SK-N-SH treated with all-trans-retinoic acid at 6 μM for 48 hours (cell line): Measurements from ENCODE around the gene IFNAR2.

Experiments used
- ATAC-seq: fragments of 200-7000 bp; cut with Tn5 transposase; 3 replicates; pipeline ENCODE4 v1.9.1; 2020; ENCODE audit warnings: mild to moderate bottlenecking, moderate library complexity
- BACH2 ChIP-seq: fragments of 250-450 bp; sonication (Bioruptor Pico); IDR thresholded peaks from 2 replicates; pipeline ENCODE4 v1.9.0; 2021; ENCODE audit warnings: mild to moderate bottlenecking, borderline replicate concordance
- CREB5 ChIP-seq: fragments of 250-450 bp; sonication (Bioruptor Pico); IDR thresholded peaks from 2 replicates; pipeline ENCODE4 v1.5.1; 2020; ENCODE audit warnings: low read depth, mild to moderate bottlenecking, moderate library complexity
- CSDC2 ChIP-seq: fragments of 250-450 bp; sonication (Bioruptor Pico); IDR thresholded peaks from 2 replicates; pipeline ENCODE4 v1.5.0; 2020; ENCODE audit warnings: mild to moderate bottlenecking, moderate library complexity
- CSRNP3 ChIP-seq: fragments of 250-450 bp; sonication (Bioruptor Pico); IDR thresholded peaks from 2 replicates; pipeline ENCODE4 v1.5.1; 2021; ENCODE audit warnings: mild to moderate bottlenecking, moderate library complexity
- GLIS3 ChIP-seq: fragments of 250-450 bp; sonication (Bioruptor Pico); IDR thresholded peaks from 2 replicates; pipeline ENCODE4 v1.5.0; 2020; ENCODE audit warnings: mild to moderate bottlenecking, moderate library complexity
- ISL1 ChIP-seq: fragments of 250-450 bp; sonication (Bioruptor Pico); IDR thresholded peaks from 2 replicates; pipeline ENCODE4 v2.1.2; 2022; ENCODE audit warnings: mild to moderate bottlenecking, moderate library complexity
- PPARA ChIP-seq: fragments of 250-450 bp; sonication (Bioruptor Pico); IDR thresholded peaks from 2 replicates; pipeline ENCODE4 v1.5.0; 2020; ENCODE audit warnings: mild to moderate bottlenecking, borderline replicate concordance
- RARB ChIP-seq: fragments of 250-450 bp; sonication (Bioruptor Pico); IDR thresholded peaks from 2 replicates; pipeline ENCODE4 v1.8.0; 2021; ENCODE audit warnings: mild to moderate bottlenecking, moderate library complexity
- SNAI2 ChIP-seq: fragments of 250-450 bp; sonication (Bioruptor Pico); IDR thresholded peaks from 2 replicates; pipeline ENCODE4 v1.5.0; 2020; ENCODE audit warnings: mild to moderate bottlenecking, moderate library complexity
- TCF4 ChIP-seq: fragments of 250-450 bp; sonication (Bioruptor Pico); IDR thresholded peaks from 2 replicates; pipeline ENCODE4 v1.8.0; 2021; ENCODE audit warnings: mild to moderate bottlenecking, moderate library complexity, borderline replicate concordance
- ZC3H10 ChIP-seq: fragments of 250-450 bp; sonication (Bioruptor Pico); IDR thresholded peaks from 2 replicates; pipeline ENCODE4 v1.5.1; 2021; ENCODE audit warnings: mild to moderate bottlenecking, moderate library complexity
- ZFP3 ChIP-seq: fragments of 250-450 bp; sonication (Bioruptor Pico); IDR thresholded peaks from 2 replicates; pipeline ENCODE4 v1.5.0; 2020; ENCODE audit warnings: mild to moderate bottlenecking, moderate library complexity
- ZFP30 ChIP-seq: fragments of 450-650 bp; formaldehyde crosslinking; IDR thresholded peaks from 2 replicates; pipeline ENCODE4 v1.5.0; 2022; ENCODE audit warnings: mild to moderate bottlenecking, moderate library complexity
- ZNF565 ChIP-seq: fragments of 450-650 bp; formaldehyde crosslinking; conservative IDR thresholded peaks from 2 replicates; pipeline ENCODE4 v1.5.0; 2020; ENCODE audit warnings: low read depth, mild to moderate bottlenecking, moderate library complexity
- ZNF70 ChIP-seq: fragments of 450-650 bp; formaldehyde crosslinking; IDR thresholded peaks from 2 replicates; pipeline ENCODE4 v1.5.0; 2020; ENCODE audit warnings: mild to moderate bottlenecking, moderate library complexity
- ZNF8 ChIP-seq: fragments of 450-650 bp; formaldehyde crosslinking; IDR thresholded peaks from 2 replicates; pipeline ENCODE4 v1.5.0; 2020; ENCODE audit warnings: mild to moderate bottlenecking, moderate library complexity
- TF ChIP-seq, protein P1 (sequence below): fragments of 250-450 bp; sonication (Bioruptor Pico); IDR thresholded peaks from 2 replicates; pipeline ENCODE4 v1.8.0; 2020; ENCODE audit warnings: mild to moderate bottlenecking, moderate library complexity, borderline replicate concordance
- TF ChIP-seq, protein P2 (sequence below): fragments of 250-450 bp; sonication (Bioruptor Pico); IDR thresholded peaks from 2 replicates; pipeline ENCODE4 v1.8.0; 2021; ENCODE audit warnings: low read depth, mild to moderate bottlenecking, moderate library complexity, borderline replicate concordance

IFNAR2 gene

DNA sequence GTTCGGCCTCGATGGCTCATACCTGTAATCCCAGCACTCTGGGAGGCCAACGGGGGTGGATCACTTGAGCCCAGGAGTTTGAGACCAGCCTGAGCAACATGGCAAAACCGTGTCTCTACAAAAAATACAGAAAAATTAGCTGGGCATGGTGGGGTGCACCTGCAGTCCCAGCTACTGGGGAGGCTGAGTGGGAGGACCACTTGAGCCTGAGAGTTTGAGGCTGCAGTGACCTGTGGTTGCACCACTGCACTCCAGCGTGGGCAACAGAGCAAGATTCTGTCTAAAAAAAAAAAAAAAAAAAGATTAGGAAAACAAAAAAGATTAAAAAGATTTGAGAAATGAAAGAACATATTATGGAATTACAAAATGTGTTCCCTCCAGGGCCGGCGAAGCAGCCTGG is 18.4 kb upstream of the IFNAR2 start:
- TF ChIP-seq GLIS3 (no peak), ZFP3 (CRISPR knock-in tag) (no peak), PPARA (no peak), CSRNP3 (CRISPR knock-in tag) (no peak), ZNF565 (CRISPR knock-in tag) (no peak), ZNF70 (CRISPR knock-in tag) (no peak), ZFP30 (CRISPR knock-in tag) (no peak), BACH2 (CRISPR knock-in tag) (no peak)
- TF ChIP-seq, protein P1, sequence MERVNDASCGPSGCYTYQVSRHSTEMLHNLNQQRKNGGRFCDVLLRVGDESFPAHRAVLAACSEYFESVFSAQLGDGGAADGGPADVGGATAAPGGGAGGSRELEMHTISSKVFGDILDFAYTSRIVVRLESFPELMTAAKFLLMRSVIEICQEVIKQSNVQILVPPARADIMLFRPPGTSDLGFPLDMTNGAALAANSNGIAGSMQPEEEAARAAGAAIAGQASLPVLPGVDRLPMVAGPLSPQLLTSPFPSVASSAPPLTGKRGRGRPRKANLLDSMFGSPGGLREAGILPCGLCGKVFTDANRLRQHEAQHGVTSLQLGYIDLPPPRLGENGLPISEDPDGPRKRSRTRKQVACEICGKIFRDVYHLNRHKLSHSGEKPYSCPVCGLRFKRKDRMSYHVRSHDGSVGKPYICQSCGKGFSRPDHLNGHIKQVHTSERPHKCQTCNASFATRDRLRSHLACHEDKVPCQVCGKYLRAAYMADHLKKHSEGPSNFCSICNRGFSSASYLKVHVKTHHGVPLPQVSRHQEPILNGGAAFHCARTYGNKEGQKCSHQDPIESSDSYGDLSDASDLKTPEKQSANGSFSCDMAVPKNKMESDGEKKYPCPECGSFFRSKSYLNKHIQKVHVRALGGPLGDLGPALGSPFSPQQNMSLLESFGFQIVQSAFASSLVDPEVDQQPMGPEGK (CRISPR knock-in tag) = no peak
- TF ChIP-seq, protein P2, sequence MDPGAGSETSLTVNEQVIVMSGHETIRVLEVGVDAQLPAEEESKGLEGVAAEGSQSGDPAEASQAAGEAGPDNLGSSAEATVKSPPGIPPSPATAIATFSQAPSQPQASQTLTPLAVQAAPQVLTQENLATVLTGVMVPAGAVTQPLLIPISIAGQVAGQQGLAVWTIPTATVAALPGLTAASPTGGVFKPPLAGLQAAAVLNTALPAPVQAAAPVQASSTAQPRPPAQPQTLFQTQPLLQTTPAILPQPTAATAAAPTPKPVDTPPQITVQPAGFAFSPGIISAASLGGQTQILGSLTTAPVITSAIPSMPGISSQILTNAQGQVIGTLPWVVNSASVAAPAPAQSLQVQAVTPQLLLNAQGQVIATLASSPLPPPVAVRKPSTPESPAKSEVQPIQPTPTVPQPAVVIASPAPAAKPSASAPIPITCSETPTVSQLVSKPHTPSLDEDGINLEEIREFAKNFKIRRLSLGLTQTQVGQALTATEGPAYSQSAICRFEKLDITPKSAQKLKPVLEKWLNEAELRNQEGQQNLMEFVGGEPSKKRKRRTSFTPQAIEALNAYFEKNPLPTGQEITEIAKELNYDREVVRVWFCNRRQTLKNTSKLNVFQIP = no peak
- no peak for ATAC-seq

DNA sequence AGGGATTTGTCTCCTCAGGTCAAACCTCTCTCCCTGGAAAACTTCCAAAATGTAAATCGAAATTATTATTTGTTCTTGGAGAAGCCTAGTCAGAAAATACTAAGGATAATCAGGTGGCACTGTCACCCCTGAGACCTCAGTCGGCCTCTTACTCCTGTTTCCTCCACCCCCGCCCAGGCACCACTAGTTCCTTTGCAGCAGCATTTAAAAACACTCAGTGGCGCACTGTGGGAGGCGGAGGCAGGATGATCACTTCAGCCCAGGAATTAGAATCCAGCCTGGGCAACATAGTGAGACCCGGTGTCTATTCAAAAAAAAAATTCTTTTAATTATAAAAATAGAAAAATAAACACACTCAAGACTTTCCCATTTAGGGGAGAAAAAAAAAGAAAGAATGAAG is 18.0 kb upstream of the IFNAR2 start:
- no peak for TF ChIP-seq ZC3H10 (CRISPR knock-in tag)
- TF ChIP-seq CSDC2 (CRISPR knock-in tag) = no peak
- no peak for TF ChIP-seq SNAI2
- no peak for TF ChIP-seq TCF4 (CRISPR knock-in tag)
- ATAC-seq = no peak

DNA sequence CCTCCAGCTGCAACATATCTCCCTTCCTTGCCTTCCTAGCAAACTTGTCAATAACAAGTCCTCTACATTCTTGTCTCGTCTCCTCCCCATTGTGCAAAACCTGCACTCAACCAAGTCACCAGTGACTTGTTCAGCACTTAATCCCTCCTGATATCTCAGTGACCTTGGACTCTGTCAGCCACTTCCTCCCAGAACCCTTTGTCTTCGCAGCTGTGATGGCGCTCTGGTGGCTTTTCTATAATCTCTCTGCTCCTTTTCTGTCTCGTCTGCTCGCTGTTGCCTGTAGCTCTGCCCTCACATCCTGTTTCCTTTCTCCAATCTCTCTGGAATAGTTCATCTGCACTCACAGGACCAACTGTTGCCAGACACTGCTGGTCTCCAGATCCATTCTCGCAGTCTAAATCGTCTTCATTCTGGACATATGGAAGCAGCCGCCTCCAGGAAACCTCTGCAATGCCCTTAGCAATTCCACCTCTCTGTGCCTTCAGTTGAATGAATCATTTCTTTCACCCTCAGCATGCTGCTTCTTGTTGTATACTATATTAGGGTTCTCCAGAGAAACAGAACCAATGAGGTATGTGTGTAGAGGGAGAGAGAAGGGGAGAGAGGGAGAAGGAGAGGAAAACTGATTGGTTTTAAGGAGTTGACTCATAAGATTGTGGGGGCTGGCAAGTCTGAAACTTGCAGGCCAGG is 17.4 kb upstream of the IFNAR2 start:
- ATAC-seq = no peak

More for the DNA sequence above, 17.4 kb upstream of the IFNAR2 start:
- TF ChIP-seq ZNF8 (CRISPR knock-in tag) (no peak), ZFP3 (CRISPR knock-in tag) (no peak), ZC3H10 (CRISPR knock-in tag) (no peak), RARB (CRISPR knock-in tag) (no peak), BACH2 (CRISPR knock-in tag) (no peak), TCF4 (CRISPR knock-in tag) (no peak), CREB5 (no peak), ZNF70 (CRISPR knock-in tag) (no peak), ISL1 (CRISPR knock-in tag) (no peak), CSRNP3 (CRISPR knock-in tag) (no peak)
- TF ChIP-seq, protein P1 (CRISPR knock-in tag) = no peak
